Measurements from ENCODE around the gene CSTF2T. TPM values are rescaled to one million over a fixed set of nuclear protein-coding genes. Genes with fewer than 3 reads are reported as not detected.

CSTF2T gene
- total RNA-seq, 1 experiment from 2014 or later = 42.1 TPM

DNA sequence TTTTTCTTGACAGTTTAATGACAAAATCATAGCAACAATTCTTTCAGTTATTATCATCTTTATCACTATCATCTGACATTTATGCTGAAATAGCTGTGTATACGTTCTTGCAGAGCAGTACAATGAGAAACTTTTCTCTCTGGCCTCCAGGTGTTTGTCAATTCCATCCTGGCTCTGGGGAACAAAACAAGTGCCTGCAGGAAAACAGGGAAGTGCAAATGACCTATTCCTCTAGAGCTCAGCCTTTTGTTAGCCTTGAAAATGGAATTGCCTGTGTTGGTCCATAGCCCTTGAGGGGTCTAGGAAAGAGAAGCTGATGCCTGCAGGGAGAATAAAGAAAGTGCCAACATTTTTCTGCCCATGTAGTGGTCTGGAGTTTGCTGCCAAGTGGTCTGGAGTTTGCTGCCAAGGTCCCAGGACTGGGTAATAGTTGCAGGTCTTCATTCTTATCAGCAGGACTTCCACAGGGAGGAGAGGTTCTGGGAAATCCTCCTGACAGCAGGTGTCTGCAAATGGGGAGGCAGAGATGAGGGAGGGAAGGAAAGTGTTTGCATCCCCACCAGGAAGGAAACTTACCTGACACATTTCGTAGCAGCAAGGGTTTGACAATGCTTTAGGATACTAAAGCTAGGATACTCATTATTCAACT, 10.1 kb upstream of the CSTF2T start:
- no peak for DNase-seq
- Mint-ChIP-seq H3K4me1 (peaks cover 7 to 11% of the 10 kb centered on the region in 2 experiments), H3K4me3 (no peak overlapping the region), H3K9me3 (no peaks in the 10 kb centered on the region), H3K36me3 (ENCODE audit: insufficient read depth in 1 of 3, low read depth in 3 of 3) (no peaks in the 10 kb centered on the region), H3K27me3 (ENCODE audit: low read depth) (no peaks in the 10 kb centered on the region), H3K27ac (peak overlapping the region in 1 of 3 experiments; percentile 82; a peak in 3 of 7 replicates)
- Histone ChIP-seq H3K23ac (ENCODE audit: insufficient read length, low read depth, low read length) (no peak overlapping the region), H3K4me2 (ENCODE audit: insufficient read depth, insufficient read length, low read length) (no peak overlapping the region), H2BK15ac (ENCODE audit: low read depth, low read length) (no peak overlapping the region), H4K5ac (ENCODE audit: insufficient read length, low read depth, low read length) (no peak overlapping the region), H2BK120ac (ENCODE audit: low read depth, low read length, poor library complexity, severe bottlenecking) (no peak overlapping the region), H3K27me3 (ENCODE audit: insufficient read depth, low read length) (no peaks in the 10 kb centered on the region), H2BK20ac (ENCODE audit: low read depth, low read length, poor library complexity, severe bottlenecking) (no peak overlapping the region), H3K79me1 (ENCODE audit: insufficient read depth, low read depth, low read length, poor library complexity, severe bottlenecking) (no peaks in the 10 kb centered on the region), H2AK5ac (ENCODE audit: insufficient read length, low read length) (no peak overlapping the region), H4K20me1 (ENCODE audit: control insufficient read depth, insufficient read depth, insufficient read length) (no peaks in the 10 kb centered on the region), H3K9me3 (ENCODE audit: control insufficient read depth, low read depth, low read length) (no peaks in the 10 kb centered on the region), H4K8ac (replicated peaks; ENCODE audit: insufficient read length, low read depth, low read length) (no peak overlapping the region), H3K4me1 (ENCODE audit: insufficient read depth, low read length) (peaks cover 3% of the 10 kb centered on the region; the same call in 1 of the 2 replicates), H3K79me2 (ENCODE audit: insufficient read depth, low read length) (no peaks in the 10 kb centered on the region), H3K14ac (ENCODE audit: insufficient read depth, low read length) (no peak overlapping the region), H2BK5ac (ENCODE audit: insufficient read length, low read length) (no peak overlapping the region), H3K18ac (ENCODE audit: insufficient read length, low read depth, low read length) (no peak overlapping the region), H3K9ac (ENCODE audit: extremely low read depth, insufficient read length, low read length) (no peak overlapping the region), H3K23me2 (ENCODE audit: insufficient read length, low read depth, low read length, poor library complexity, severe bottlenecking) (no peaks in the 10 kb centered on the region), H3K4ac (ENCODE audit: low read depth, low read length) (no peak overlapping the region), H2BK12ac (ENCODE audit: insufficient read length, low read depth, low read length) (no peak overlapping the region), H3T11ph (ENCODE audit: low read length) (no peak overlapping the region), H2AFZ (ENCODE audit: low read length) (no peak overlapping the region), H3K27ac (ENCODE audit: insufficient read length, low read depth, low read length) (no peak overlapping the region), H3K56ac (ENCODE audit: insufficient read length, low read depth, low read length) (no peak overlapping the region), H4K91ac (ENCODE audit: insufficient read length, low read depth, low read length) (no peak overlapping the region)
- WGBS (ENCODE audit: extremely low coverage, insufficient read length, low lambda C conversion rate) = no CpG with 5 or more reads among the region's 2 CpGs
- TF ChIP-seq, protein P1, sequence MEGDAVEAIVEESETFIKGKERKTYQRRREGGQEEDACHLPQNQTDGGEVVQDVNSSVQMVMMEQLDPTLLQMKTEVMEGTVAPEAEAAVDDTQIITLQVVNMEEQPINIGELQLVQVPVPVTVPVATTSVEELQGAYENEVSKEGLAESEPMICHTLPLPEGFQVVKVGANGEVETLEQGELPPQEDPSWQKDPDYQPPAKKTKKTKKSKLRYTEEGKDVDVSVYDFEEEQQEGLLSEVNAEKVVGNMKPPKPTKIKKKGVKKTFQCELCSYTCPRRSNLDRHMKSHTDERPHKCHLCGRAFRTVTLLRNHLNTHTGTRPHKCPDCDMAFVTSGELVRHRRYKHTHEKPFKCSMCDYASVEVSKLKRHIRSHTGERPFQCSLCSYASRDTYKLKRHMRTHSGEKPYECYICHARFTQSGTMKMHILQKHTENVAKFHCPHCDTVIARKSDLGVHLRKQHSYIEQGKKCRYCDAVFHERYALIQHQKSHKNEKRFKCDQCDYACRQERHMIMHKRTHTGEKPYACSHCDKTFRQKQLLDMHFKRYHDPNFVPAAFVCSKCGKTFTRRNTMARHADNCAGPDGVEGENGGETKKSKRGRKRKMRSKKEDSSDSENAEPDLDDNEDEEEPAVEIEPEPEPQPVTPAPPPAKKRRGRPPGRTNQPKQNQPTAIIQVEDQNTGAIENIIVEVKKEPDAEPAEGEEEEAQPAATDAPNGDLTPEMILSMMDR (conservative IDR thresholded peaks at IDR 0.05) = no peak
